ENCODE results near the gene RXYLT1. TPM values are rescaled to one million over a fixed set of nuclear protein-coding genes. Genes with fewer than 3 reads are reported as not detected.
"Not testable (repeated sequence)": the region's sequence is repeated elsewhere in the genome, so short reads cannot be mapped to it uniquely, and the experiment has no call there.

The RXYLT1 gene
- total RNA-seq, 2 experiments from 2014 or later: 6.2 to 6.3 TPM

DNA sequence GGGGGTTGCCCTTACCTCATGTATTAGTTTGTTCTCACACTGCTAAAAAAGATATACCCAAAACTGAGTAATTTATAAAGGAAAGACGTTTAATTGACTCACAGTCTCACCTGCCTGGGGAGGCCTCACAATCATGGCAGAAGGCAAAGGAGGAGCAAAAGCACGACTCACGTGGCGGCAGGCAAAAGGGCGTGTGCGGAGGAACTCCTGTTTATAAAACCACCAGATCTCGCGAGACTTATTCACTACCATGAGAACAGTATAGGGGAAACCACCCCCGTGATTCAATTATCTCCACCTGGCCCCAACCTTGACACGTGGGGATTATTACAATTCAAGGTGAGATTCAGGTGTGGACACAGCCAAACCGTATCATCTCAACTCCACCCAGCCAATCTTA lies 33.2 kb upstream of the RXYLT1 start:
- H3K4me1 Mint-ChIP-seq (ENCODE audit: low read depth): not testable (repeated sequence)

GRCh38 chr12:63747136-63747535 lies 32.6 kb upstream of the RXYLT1 start:
- H3K36me3 ChIP-seq (ENCODE audit: insufficient read depth, low read length); DNase-seq; ATAC-seq (ENCODE audit: poor library complexity); intact Hi-C loops (cut with DNase I, micrococcal nuclease); H3K4me1 ChIP-seq (ENCODE audit: insufficient read depth, low read length); H3K27me3 Mint-ChIP-seq; H3K4me3 ChIP-seq (ENCODE audit: low read length); H3K36me3 Mint-ChIP-seq (ENCODE audit: low read depth); H3K27ac ChIP-seq (ENCODE audit: low read depth in 1 of 2, low read length in 2 of 2); H3K27ac Mint-ChIP-seq; H3K4me1 Mint-ChIP-seq (ENCODE audit: low read depth); H3K9me3 Mint-ChIP-seq; H3K27me3 ChIP-seq (ENCODE audit: control insufficient read depth in 1 of 2, insufficient read depth in 2 of 2, low read length in 2 of 2); CTCF ChIA-PET; H3K9me3 ChIP-seq (ENCODE audit: control insufficient read depth in 1 of 2, insufficient read depth in 1 of 2, low read length in 2 of 2); POLR2A ChIA-PET; H3K4me3 Mint-ChIP-seq: not testable (repeated sequence)

More for the DNA sequence above, 33.2 kb upstream of the RXYLT1 start:
- H3K9me3 ChIP-seq (ENCODE audit: control insufficient read depth in 1 of 2, insufficient read depth in 1 of 2, low read length in 2 of 2); H3K9me3 Mint-ChIP-seq; H3K36me3 ChIP-seq (ENCODE audit: insufficient read depth, low read length); H3K27me3 Mint-ChIP-seq; H3K27ac Mint-ChIP-seq; POLR2A ChIA-PET; H3K4me3 ChIP-seq (ENCODE audit: low read length); H3K4me1 ChIP-seq (ENCODE audit: insufficient read depth, low read length); DNase-seq; intact Hi-C loops (cut with DNase I, micrococcal nuclease); H3K27me3 ChIP-seq (ENCODE audit: control insufficient read depth in 1 of 2, insufficient read depth in 2 of 2, low read length in 2 of 2); CTCF ChIA-PET; H3K36me3 Mint-ChIP-seq (ENCODE audit: low read depth); H3K4me3 Mint-ChIP-seq; ATAC-seq (ENCODE audit: poor library complexity); H3K27ac ChIP-seq (ENCODE audit: low read depth in 1 of 2, low read length in 2 of 2): not testable (repeated sequence)

GRCh38 chr12:63747553-63747952 lies 32.2 kb upstream of the RXYLT1 start:
- no peak overlapping the region for H3K4me3 Mint-ChIP-seq
- TF ChIP-seq CTCF (IDR thresholded peaks at IDR 0.05): no peak
- no peaks in the 10 kb centered on the region for H3K27me3 Mint-ChIP-seq
- no peaks in the 10 kb centered on the region for H3K4me1 ChIP-seq (ENCODE audit: insufficient read depth, low read length)
- H3K36me3 Mint-ChIP-seq (ENCODE audit: low read depth): no peaks in the 10 kb centered on the region
- intact Hi-C loops (cut with DNase I, micrococcal nuclease): no loop called here
- ChIA-PET CTCF (no interaction called here), POLR2A (no interaction called here)
- ATAC-seq (ENCODE audit: poor library complexity): no peak
- no peak for DNase-seq
- H3K9me3 Mint-ChIP-seq: no peaks in the 10 kb centered on the region
- H3K27ac ChIP-seq (ENCODE audit: low read depth in 1 of 2, low read length in 2 of 2): no peak overlapping the region
- no peak overlapping the region for H3K4me3 ChIP-seq (ENCODE audit: low read length)
- peaks cover 4% of the 10 kb centered on the region for H3K4me1 Mint-ChIP-seq (ENCODE audit: low read depth)
- H3K27me3 ChIP-seq (ENCODE audit: control insufficient read depth in 1 of 2, insufficient read depth in 2 of 2, low read length in 2 of 2): no peaks in the 10 kb centered on the region
- H3K9me3 ChIP-seq (ENCODE audit: control insufficient read depth in 1 of 2, insufficient read depth in 1 of 2, low read length in 2 of 2): no peaks in the 10 kb centered on the region
- no peaks in the 10 kb centered on the region for H3K36me3 ChIP-seq (ENCODE audit: insufficient read depth, low read length)
- H3K27ac Mint-ChIP-seq: no peak overlapping the region

DNA sequence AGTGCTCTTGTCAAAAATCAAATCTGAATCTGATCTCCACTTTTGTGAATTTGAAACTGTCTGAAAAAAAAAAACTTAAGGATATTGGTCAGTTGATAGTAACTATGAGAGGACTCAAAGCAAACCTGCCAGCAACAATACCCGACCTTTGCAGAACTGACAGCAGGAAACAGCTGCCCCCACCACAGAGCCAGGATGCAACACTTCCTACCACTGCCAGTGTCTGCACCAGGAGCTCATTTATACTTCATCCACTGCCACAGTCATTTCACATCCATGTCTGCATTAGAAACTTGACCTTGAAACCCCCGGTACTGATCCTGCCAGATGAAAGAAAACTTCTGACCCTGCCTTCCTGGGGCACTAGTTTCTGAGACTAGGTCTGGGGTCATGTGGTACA lies 27.4 kb upstream of the RXYLT1 start:
- intact Hi-C loops (cut with DNase I, micrococcal nuclease): no loop called here
- CTCF ChIA-PET: no interaction called here
- DNase-seq: peak in 1 of 14 experiments; percentile 3
- no peaks in the 10 kb centered on the region for H3K36me3 Mint-ChIP-seq (ENCODE audit: low read depth)
- no peaks in the 10 kb centered on the region for H3K4me1 ChIP-seq (ENCODE audit: insufficient read depth, low read length)
- H3K9me3 Mint-ChIP-seq: no peaks in the 10 kb centered on the region
- peaks cover 14% of the 10 kb centered on the region for H3K27me3 Mint-ChIP-seq
- peaks cover 4% of the 10 kb centered on the region for H3K4me1 Mint-ChIP-seq (ENCODE audit: low read depth)
- H3K4me3 Mint-ChIP-seq: no peak overlapping the region
- no peaks in the 10 kb centered on the region for H3K27me3 ChIP-seq (ENCODE audit: control insufficient read depth in 1 of 2, insufficient read depth in 2 of 2, low read length in 2 of 2)
- TF ChIP-seq CTCF (IDR thresholded peaks at IDR 0.05): no peak
- no peak for ATAC-seq (ENCODE audit: poor library complexity)
- POLR2A ChIA-PET: no interaction called here
- no peak overlapping the region for H3K4me3 ChIP-seq (ENCODE audit: low read length)
- H3K36me3 ChIP-seq (ENCODE audit: insufficient read depth, low read length): no peaks in the 10 kb centered on the region
- H3K27ac ChIP-seq (ENCODE audit: low read depth in 1 of 2, low read length in 2 of 2): no peak overlapping the region
- no peaks in the 10 kb centered on the region for H3K9me3 ChIP-seq (ENCODE audit: control insufficient read depth in 1 of 2, insufficient read depth in 1 of 2, low read length in 2 of 2)
- no peak overlapping the region for H3K27ac Mint-ChIP-seq
